Kidney capillary endothelial cell (primary cell): ENCODE results near the gene JAG1.

ENCODE experiments used
- DNase-seq: peaks from one replicate; pipeline ENCODE4 v3.0.0-alpha.2; 2018; ENCODE audit warnings: low spot score

JAG1 gene

DNA sequence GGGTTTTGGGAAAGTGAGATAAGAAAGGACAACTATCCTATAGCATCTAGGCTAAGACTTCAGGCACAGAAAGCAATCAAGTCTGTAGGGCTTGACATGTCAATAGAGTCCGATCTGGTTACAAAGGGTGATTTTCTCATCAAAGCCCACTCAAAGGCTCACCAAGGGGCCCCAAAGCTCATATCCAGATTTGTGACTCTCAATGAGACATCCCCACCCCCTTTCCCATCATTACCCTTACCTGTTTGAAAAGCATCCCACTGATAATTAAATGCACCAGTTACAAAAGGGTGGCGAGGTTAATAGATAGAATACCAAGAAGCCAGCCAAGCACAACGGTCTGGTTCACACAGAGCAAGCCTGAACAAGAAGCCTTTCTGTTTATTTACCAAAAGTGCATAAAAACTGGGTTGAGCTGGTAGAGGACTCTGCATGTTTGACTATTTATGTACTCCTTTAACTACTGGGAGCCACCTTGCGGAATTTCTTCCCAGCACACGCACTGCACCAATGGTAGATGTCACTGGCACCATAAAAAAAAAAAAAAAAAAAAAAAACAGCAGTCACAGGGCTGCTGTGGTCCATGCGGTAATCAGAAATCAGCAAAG, 6.1 kb downstream of the JAG1 start:
- no peak for DNase-seq

DNA sequence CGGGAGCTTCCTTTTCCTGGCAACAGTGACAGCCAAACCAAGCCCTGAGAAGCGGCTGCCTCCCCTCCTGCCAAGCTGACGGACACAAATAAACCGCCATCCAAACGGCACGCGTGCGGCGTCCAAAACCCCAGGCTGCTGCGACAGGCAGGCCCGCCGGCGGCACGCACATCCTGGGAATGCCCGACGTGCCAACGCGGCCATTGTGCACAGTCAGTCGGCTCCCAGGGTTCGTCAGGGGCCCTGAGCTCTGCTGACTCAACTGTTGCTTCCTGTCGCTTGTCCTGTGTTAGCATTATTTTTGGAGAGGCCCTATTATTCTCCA, 6.8 kb downstream of the JAG1 start:
- DNase-seq: peak; percentile 75

GRCh38 chr20:10666221-10667076, 7.3 kb downstream of the JAG1 start:
- no peak for DNase-seq

DNA sequence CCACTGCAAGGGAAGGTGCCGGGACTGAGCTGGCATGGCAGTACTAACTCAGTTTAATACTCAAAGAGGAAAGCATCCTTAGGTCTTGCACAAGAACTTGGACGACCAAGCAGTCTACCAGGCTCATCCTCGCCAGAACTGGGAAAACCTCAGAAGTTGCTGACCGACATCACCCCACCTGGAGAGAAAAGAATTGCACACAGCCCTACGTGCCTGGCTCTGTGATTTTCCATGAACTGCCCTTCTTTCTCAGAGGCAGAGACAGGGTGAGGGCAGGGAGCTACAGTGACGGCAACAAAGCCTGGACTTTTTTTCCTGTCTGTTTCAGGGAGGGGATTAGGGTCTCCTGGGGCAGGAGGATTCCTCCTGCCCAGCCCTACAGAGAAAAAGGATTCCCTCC, 8.0 kb downstream of the JAG1 start:
- no peak for DNase-seq

DNA sequence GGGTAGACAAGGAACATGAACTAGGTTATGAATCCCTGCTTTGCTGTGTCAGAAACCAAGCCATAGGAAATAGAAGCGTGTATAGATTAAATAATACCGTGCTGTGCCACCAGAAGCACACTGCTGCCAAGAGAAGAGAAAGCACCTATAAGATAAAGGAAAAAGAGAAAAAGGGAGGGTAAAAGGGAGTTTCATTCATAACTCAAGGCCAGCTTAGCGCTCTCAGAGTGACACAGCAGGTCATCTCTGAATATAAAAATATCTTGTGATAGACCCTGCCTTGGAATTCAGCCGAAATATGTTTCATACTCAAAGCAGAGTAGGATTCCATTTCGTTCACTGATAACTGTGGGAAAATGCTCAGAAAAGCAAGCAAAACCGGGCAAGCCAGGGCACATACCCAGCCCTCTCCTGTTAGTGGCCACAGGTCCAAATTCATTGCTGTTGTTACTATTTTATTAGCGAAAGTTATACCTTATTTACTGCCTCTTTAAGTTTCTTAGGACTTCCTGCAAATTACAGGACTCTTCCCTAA, 8.7 kb downstream of the JAG1 start:
- DNase-seq: no peak

GRCh38 chr20:10663756-10664155, 10.0 kb downstream of the JAG1 start:
- no peak for DNase-seq

GRCh38 chr20:10662661-10663458, 10.9 kb downstream of the JAG1 start:
- no peak for DNase-seq

DNA sequence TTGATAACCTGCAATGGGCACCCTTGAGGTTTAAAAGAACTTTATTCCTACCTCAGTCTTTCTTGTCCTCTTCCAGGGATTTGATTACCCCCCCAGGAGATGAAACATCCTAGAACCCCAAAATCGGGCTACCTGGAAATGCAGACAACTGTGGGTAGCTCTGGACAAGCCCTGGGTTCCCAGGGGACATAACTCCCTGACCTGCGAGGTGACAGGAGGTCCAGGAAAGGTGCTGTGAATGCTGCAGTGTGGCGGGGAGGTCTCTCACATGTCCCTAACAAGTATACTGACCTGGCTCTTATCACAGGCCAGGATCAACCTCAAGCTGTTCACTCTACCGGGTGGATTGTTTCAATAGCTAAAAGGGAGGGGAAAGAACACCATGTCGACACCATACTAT, 11.6 kb downstream of the JAG1 start:
- DNase-seq: no peak

DNA sequence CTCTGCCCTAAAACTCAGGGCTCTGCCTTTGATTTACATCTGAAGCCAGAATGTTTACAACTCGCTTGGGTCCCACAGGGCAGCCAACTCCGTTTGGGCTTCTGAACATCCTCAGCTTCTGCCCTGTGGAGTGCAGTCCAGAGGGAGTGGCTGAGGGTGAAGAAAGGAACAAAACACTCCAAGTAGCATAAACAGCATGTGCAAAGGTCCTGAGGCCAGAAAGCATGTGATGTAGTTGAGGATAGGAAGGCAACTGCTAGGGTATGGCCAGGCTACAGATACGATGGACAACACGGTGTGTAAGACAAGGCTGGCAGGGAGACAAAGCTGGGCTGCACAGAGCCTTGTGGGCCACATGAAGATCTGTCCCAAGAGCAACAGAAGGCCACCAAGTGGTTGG, 12.5 kb downstream of the JAG1 start:
- no peak for DNase-seq

DNA sequence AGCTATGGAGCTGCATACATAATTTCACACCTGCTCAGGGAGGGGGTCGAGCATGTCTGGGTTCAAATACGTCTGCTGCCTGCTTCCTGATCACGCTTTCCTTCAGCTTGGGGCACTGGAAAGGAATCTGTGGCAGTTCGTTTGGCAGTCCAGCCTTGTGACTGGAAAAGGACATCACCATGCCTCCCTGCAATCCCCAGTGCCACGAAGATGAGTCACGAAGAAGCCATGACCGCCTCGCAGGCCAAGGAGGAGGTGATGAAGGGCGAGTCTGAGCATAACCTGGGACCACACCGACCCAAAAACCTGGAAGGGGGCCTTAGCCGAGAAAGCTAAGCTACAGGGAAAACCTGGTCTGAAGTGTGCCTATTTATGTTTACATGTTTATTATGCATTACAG, 13.1 kb downstream of the JAG1 start:
- no peak for DNase-seq

GRCh38 chr20:10659651-10660601, 13.9 kb downstream of the JAG1 start:
- DNase-seq: no peak

GRCh38 chr20:10658876-10659632, 14.7 kb downstream of the JAG1 start:
- DNase-seq: no peak

- no peak for DNase-seq
Measured at GRCh38 chr20:10658051-10658823, 15.6 kb downstream of the JAG1 start.

DNA sequence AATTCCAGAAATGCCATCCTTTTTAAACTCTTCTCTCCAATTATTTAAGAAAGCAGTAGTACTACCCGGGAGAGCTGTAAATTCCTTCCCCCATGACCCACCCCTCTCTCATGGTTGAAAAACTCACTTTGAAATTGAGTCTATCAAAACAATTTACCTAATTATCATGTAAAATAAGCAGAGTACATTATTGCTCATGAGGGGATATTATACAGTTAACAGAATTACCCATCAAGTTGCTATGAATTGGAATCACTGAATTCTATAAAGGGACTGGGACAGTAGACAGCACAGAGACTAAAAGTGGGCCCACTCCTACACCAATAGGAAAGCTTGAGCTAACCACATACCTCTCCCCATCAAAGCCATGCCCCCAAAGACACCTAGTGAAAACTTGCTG, 16.3 kb downstream of the JAG1 start:
- no peak for DNase-seq

- no peak for DNase-seq
Measured at GRCh38 chr20:10655720-10656669, 17.8 kb downstream of the JAG1 start.

- DNase-seq: no peak
Measured at GRCh38 chr20:10654630-10655029, 19.2 kb downstream of the JAG1 start.

GRCh38 chr20:10654250-10654610, 19.6 kb downstream of the JAG1 start:
- DNase-seq: no peak

GRCh38 chr20:10653599-10654249, 20.1 kb downstream of the JAG1 start:
- DNase-seq: no peak
